WTC11 (cell line): ENCODE data around the gene SH3GLB2. TPM values are rescaled to one million over a fixed set of nuclear protein-coding genes. Genes with fewer than 3 reads are reported as not detected.

Source experiments
- ATAC-seq: fragments of 200-7000 bp; cut with Tn5 transposase; 2 replicates; pipeline ENCODE4 v1.10.0; 2021; ENCODE audit warnings: mild to moderate bottlenecking, moderate library complexity
- CTCF ChIA-PET: fragments of 300-600 bp; sonication (Branson Sonifier 250); formaldehyde crosslinking; loops from one replicate; lab custom pipeline; 2021; ENCODE audit warnings: antibody characterized with exemption; lab: Charles Lee
- POLR2A ChIA-PET: fragments of 350-600 bp; sonication (Branson Sonifier 250); formaldehyde crosslinking; loops from one replicate; lab custom pipeline; 2021; ENCODE audit warnings: antibody characterized with exemption; lab: Charles Lee
- DNase-seq: peaks from one replicate; pipeline ENCODE4 v3.0.0; 2021; ENCODE audit warnings: low spot score
- H3K27ac Mint-ChIP-seq: 2 replicates; pipeline ENCODE4 v1.8.0; 2021; ENCODE audit warnings: mixed read lengths
- H3K27me3 Mint-ChIP-seq: 2 replicates; pipeline ENCODE4 v1.8.0; 2021; ENCODE audit warnings: low read depth, mild to moderate bottlenecking, moderate library complexity, mixed read lengths
- H3K36me3 Mint-ChIP-seq: 2 replicates; pipeline ENCODE4 v1.8.0; 2021; ENCODE audit warnings: mixed read lengths
- H3K4me1 Mint-ChIP-seq: 2 replicates; pipeline ENCODE4 v1.8.0; 2022; ENCODE audit warnings: mixed read lengths
- H3K4me3 Mint-ChIP-seq: 2 replicates; pipeline ENCODE4 v1.8.0; 2021; ENCODE audit warnings: mild to moderate bottlenecking, moderate library complexity, mixed read lengths
- H3K9me3 Mint-ChIP-seq: 2 replicates; pipeline ENCODE4 v1.8.0; 2021; ENCODE audit warnings: mixed read lengths
- ATF1 ChIP-seq: sonication (generic); formaldehyde crosslinking; IDR thresholded peaks from 2 replicates; pipeline ENCODE4 v1.8.1; 2023; ENCODE audit warnings: mild to moderate bottlenecking, moderate library complexity, missing genetic modification reagents
- FOXK1 ChIP-seq: sonication (generic); formaldehyde crosslinking; IDR thresholded peaks from 2 replicates; pipeline ENCODE4 v1.8.0; 2022; ENCODE audit warnings: mild to moderate bottlenecking, moderate library complexity, missing genetic modification reagents
- FOXP1 ChIP-seq: sonication (generic); formaldehyde crosslinking; IDR thresholded peaks from 2 replicates; pipeline ENCODE4 v1.8.0; 2022; ENCODE audit warnings: missing genetic modification reagents, mild to moderate bottlenecking, moderate library complexity, borderline replicate concordance
- GABPB1 ChIP-seq: sonication (generic); formaldehyde crosslinking; IDR thresholded peaks from 2 replicates; pipeline ENCODE4 v1.8.1; 2023; ENCODE audit warnings: mild to moderate bottlenecking, missing genetic modification reagents
- JAZF1 ChIP-seq: fragments of 250-450 bp; sonication (Bioruptor Pico); IDR thresholded peaks from 2 replicates; pipeline ENCODE4 v1.9.0; 2021; ENCODE audit warnings: moderate library complexity, mild to moderate bottlenecking, inconsistent platforms
- NFATC4 ChIP-seq: fragments of 250-450 bp; sonication (Bioruptor Pico); IDR thresholded peaks from 2 replicates; pipeline ENCODE4 v1.9.0; 2021; ENCODE audit warnings: mild to moderate bottlenecking
- NR2C2 ChIP-seq: sonication (generic); formaldehyde crosslinking; IDR thresholded peaks from 2 replicates; pipeline ENCODE4 v1.8.0; 2022; ENCODE audit warnings: mild to moderate bottlenecking, missing genetic modification reagents
- NR3C1 ChIP-seq: sonication (generic); formaldehyde crosslinking; conservative IDR thresholded peaks from 2 replicates; pipeline ENCODE4 v1.8.1; 2023; ENCODE audit warnings: low read depth, mild to moderate bottlenecking, missing genetic modification reagents
- SOX15 ChIP-seq: fragments of 250-450 bp; sonication (Bioruptor Pico); IDR thresholded peaks from 2 replicates; pipeline ENCODE4 v1.9.0; 2021; ENCODE audit warnings: mild to moderate bottlenecking
- TEAD1 ChIP-seq: sonication (generic); formaldehyde crosslinking; IDR thresholded peaks from 2 replicates; pipeline ENCODE4 v1.8.0; 2022; ENCODE audit warnings: mild to moderate bottlenecking, missing genetic modification reagents
- ZBTB21 ChIP-seq: sonication (generic); formaldehyde crosslinking; IDR thresholded peaks from 2 replicates; pipeline ENCODE4 v1.8.1; 2023; ENCODE audit warnings: mild to moderate bottlenecking, missing genetic modification reagents, borderline replicate concordance
- ZNF263 ChIP-seq: sonication (generic); formaldehyde crosslinking; IDR thresholded peaks from 2 replicates; pipeline ENCODE4 v1.8.1; 2022; ENCODE audit warnings: low read depth, mild to moderate bottlenecking, moderate library complexity, missing genetic modification reagents
- ZNF423 ChIP-seq: fragments of 250-450 bp; sonication (Bioruptor Pico); IDR thresholded peaks from 2 replicates; pipeline ENCODE4 v2.1.2; 2022; ENCODE audit warnings: mild to moderate bottlenecking, moderate library complexity
- total RNA-seq: library from RNA; stranded (reverse); gene quantifications from 3 replicates; pipeline ENCODE4 v1.2.3, GENCODE V29; 2021
- TF ChIP-seq, protein P1 (sequence below): sonication (generic); formaldehyde crosslinking; IDR thresholded peaks from 2 replicates; pipeline ENCODE4 v1.8.0; 2022; ENCODE audit warnings: mild to moderate bottlenecking, missing genetic modification reagents
- TF ChIP-seq, protein P2 (sequence below): fragments of 250-450 bp; sonication (Bioruptor Pico); IDR thresholded peaks from 2 replicates; pipeline ENCODE4 v1.9.0; 2021; ENCODE audit warnings: mild to moderate bottlenecking
- TF ChIP-seq, protein P3 (sequence below): sonication (generic); formaldehyde crosslinking; IDR thresholded peaks from 2 replicates; pipeline ENCODE4 v1.8.1; 2022; ENCODE audit warnings: mild to moderate bottlenecking, moderate library complexity, missing genetic modification reagents
- TF ChIP-seq, protein P4 (sequence below): sonication (generic); formaldehyde crosslinking; IDR thresholded peaks from 2 replicates; pipeline ENCODE4 v1.8.1; 2023; ENCODE audit warnings: mild to moderate bottlenecking, moderate library complexity, missing genetic modification reagents
- TF ChIP-seq, protein P5 (sequence below): fragments of 250-450 bp; sonication (Bioruptor Pico); IDR thresholded peaks from 2 replicates; pipeline ENCODE4 v1.9.0; 2021; ENCODE audit warnings: mild to moderate bottlenecking, borderline replicate concordance
- TF ChIP-seq, protein P6 (sequence below): sonication (generic); formaldehyde crosslinking; IDR thresholded peaks from 2 replicates; pipeline ENCODE4 v1.8.1; 2023; ENCODE audit warnings: mild to moderate bottlenecking, missing genetic modification reagents
- TF ChIP-seq, protein P7 (sequence below): fragments of 200-600 bp; IDR thresholded peaks from 2 replicates; pipeline ENCODE4 v1.8.0; 2022; ENCODE audit warnings: antibody characterized with exemption

Gene SH3GLB2
- total RNA-seq, 1 experiment from 2014 or later: 59.7 TPM

DNA sequence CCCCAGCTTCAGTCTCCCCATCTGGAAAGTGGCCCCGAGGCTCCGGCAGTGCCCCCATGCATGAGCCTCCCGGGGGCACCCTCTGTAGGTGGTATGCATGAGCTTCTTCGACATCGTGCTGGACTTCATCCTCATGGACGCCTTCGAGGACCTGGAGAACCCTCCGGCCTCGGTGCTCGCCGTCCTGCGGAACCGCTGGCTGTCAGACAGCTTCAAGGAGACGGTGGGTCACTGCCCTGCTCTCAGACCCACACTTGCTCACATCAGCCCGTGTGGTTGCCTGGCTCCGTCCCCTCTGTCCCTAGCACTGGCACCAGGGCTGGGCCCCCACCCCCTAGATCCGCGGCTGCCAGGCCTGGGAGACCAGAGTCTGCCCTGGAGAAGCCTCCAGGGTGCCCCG lies 40.0 kb upstream of the SH3GLB2 start:
- DNase-seq (no peak), ATAC-seq (no peak)
- no peaks in the 10 kb centered on the region for H3K9me3 Mint-ChIP-seq
- H3K36me3 Mint-ChIP-seq: peaks cover 31% of the 10 kb centered on the region
- ChIA-PET POLR2A (no interaction called here), CTCF (interaction anchor here (1.5 kb wide), 1 partner anchor 40 kb away, joined by 5 read pairs; the partner anchor contains the start of gene SH3GLB2)
- H3K27me3 Mint-ChIP-seq: no peaks in the 10 kb centered on the region
- H3K27ac Mint-ChIP-seq: no peak overlapping the region
- TF ChIP-seq ZBTB21 (CRISPR knock-in tag) (no peak), ZNF423 (CRISPR knock-in tag) (no peak), NR3C1 (CRISPR knock-in tag) (no peak), NFATC4 (no peak), FOXK1 (no peak), ATF1 (CRISPR knock-in tag) (no peak), TEAD1 (CRISPR knock-in tag) (no peak), JAZF1 (CRISPR knock-in tag) (no peak), SOX15 (CRISPR knock-in tag) (no peak), NR2C2 (CRISPR knock-in tag) (no peak), FOXP1 (CRISPR knock-in tag) (no peak), ZNF263 (CRISPR knock-in tag) (no peak), GABPB1 (no peak)
- TF ChIP-seq, protein P1, sequence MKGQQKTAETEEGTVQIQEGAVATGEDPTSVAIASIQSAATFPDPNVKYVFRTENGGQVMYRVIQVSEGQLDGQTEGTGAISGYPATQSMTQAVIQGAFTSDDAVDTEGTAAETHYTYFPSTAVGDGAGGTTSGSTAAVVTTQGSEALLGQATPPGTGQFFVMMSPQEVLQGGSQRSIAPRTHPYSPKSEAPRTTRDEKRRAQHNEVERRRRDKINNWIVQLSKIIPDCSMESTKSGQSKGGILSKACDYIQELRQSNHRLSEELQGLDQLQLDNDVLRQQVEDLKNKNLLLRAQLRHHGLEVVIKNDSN: no peak
- TF ChIP-seq, protein P2, sequence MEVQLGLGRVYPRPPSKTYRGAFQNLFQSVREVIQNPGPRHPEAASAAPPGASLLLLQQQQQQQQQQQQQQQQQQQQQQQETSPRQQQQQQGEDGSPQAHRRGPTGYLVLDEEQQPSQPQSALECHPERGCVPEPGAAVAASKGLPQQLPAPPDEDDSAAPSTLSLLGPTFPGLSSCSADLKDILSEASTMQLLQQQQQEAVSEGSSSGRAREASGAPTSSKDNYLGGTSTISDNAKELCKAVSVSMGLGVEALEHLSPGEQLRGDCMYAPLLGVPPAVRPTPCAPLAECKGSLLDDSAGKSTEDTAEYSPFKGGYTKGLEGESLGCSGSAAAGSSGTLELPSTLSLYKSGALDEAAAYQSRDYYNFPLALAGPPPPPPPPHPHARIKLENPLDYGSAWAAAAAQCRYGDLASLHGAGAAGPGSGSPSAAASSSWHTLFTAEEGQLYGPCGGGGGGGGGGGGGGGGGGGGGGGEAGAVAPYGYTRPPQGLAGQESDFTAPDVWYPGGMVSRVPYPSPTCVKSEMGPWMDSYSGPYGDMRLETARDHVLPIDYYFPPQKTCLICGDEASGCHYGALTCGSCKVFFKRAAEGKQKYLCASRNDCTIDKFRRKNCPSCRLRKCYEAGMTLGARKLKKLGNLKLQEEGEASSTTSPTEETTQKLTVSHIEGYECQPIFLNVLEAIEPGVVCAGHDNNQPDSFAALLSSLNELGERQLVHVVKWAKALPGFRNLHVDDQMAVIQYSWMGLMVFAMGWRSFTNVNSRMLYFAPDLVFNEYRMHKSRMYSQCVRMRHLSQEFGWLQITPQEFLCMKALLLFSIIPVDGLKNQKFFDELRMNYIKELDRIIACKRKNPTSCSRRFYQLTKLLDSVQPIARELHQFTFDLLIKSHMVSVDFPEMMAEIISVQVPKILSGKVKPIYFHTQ (CRISPR knock-in tag): no peak
- TF ChIP-seq, protein P3, sequence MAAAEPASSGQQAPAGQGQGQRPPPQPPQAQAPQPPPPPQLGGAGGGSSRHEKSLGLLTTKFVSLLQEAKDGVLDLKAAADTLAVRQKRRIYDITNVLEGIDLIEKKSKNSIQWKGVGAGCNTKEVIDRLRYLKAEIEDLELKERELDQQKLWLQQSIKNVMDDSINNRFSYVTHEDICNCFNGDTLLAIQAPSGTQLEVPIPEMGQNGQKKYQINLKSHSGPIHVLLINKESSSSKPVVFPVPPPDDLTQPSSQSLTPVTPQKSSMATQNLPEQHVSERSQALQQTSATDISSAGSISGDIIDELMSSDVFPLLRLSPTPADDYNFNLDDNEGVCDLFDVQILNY (CRISPR knock-in tag): no peak
- TF ChIP-seq, protein P4, sequence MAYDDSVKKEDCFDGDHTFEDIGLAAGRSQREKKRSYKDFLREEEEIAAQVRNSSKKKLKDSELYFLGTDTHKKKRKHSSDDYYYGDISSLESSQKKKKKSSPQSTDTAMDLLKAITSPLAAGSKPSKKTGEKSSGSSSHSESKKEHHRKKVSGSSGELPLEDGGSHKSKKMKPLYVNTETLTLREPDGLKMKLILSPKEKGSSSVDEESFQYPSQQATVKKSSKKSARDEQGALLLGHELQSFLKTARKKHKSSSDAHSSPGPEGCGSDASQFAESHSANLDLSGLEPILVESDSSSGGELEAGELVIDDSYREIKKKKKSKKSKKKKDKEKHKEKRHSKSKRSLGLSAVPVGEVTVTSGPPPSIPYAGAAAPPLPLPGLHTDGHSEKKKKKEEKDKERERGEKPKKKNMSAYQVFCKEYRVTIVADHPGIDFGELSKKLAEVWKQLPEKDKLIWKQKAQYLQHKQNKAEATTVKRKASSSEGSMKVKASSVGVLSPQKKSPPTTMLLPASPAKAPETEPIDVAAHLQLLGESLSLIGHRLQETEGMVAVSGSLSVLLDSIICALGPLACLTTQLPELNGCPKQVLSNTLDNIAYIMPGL (CRISPR knock-in tag): no peak
- TF ChIP-seq, protein P5, sequence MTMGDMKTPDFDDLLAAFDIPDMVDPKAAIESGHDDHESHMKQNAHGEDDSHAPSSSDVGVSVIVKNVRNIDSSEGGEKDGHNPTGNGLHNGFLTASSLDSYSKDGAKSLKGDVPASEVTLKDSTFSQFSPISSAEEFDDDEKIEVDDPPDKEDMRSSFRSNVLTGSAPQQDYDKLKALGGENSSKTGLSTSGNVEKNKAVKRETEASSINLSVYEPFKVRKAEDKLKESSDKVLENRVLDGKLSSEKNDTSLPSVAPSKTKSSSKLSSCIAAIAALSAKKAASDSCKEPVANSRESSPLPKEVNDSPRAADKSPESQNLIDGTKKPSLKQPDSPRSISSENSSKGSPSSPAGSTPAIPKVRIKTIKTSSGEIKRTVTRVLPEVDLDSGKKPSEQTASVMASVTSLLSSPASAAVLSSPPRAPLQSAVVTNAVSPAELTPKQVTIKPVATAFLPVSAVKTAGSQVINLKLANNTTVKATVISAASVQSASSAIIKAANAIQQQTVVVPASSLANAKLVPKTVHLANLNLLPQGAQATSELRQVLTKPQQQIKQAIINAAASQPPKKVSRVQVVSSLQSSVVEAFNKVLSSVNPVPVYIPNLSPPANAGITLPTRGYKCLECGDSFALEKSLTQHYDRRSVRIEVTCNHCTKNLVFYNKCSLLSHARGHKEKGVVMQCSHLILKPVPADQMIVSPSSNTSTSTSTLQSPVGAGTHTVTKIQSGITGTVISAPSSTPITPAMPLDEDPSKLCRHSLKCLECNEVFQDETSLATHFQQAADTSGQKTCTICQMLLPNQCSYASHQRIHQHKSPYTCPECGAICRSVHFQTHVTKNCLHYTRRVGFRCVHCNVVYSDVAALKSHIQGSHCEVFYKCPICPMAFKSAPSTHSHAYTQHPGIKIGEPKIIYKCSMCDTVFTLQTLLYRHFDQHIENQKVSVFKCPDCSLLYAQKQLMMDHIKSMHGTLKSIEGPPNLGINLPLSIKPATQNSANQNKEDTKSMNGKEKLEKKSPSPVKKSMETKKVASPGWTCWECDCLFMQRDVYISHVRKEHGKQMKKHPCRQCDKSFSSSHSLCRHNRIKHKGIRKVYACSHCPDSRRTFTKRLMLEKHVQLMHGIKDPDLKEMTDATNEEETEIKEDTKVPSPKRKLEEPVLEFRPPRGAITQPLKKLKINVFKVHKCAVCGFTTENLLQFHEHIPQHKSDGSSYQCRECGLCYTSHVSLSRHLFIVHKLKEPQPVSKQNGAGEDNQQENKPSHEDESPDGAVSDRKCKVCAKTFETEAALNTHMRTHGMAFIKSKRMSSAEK (CRISPR knock-in tag): no peak
- TF ChIP-seq, protein P6, sequence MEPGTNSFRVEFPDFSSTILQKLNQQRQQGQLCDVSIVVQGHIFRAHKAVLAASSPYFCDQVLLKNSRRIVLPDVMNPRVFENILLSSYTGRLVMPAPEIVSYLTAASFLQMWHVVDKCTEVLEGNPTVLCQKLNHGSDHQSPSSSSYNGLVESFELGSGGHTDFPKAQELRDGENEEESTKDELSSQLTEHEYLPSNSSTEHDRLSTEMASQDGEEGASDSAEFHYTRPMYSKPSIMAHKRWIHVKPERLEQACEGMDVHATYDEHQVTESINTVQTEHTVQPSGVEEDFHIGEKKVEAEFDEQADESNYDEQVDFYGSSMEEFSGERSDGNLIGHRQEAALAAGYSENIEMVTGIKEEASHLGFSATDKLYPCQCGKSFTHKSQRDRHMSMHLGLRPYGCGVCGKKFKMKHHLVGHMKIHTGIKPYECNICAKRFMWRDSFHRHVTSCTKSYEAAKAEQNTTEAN (CRISPR knock-in tag): no peak
- TF ChIP-seq, protein P7, sequence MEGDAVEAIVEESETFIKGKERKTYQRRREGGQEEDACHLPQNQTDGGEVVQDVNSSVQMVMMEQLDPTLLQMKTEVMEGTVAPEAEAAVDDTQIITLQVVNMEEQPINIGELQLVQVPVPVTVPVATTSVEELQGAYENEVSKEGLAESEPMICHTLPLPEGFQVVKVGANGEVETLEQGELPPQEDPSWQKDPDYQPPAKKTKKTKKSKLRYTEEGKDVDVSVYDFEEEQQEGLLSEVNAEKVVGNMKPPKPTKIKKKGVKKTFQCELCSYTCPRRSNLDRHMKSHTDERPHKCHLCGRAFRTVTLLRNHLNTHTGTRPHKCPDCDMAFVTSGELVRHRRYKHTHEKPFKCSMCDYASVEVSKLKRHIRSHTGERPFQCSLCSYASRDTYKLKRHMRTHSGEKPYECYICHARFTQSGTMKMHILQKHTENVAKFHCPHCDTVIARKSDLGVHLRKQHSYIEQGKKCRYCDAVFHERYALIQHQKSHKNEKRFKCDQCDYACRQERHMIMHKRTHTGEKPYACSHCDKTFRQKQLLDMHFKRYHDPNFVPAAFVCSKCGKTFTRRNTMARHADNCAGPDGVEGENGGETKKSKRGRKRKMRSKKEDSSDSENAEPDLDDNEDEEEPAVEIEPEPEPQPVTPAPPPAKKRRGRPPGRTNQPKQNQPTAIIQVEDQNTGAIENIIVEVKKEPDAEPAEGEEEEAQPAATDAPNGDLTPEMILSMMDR: no peak
- H3K4me1 Mint-ChIP-seq: peaks cover 27% of the 10 kb centered on the region
- no peak overlapping the region for H3K4me3 Mint-ChIP-seq
